T-helper 9 cell (primary cell): Measurements from ENCODE around the gene KCNJ12.
"Not testable (repeated sequence)": the region's sequence is repeated elsewhere in the genome, so short reads cannot be mapped to it uniquely, and the experiment has no call there.

ENCODE experiments used
- DNase-seq: peaks from one replicate; pipeline ENCODE4 v3.0.0-alpha.2; 2020
- total RNA-seq, 2 donors: gene quantifications; one replicate each; lab custom pipeline; 2026; lab: John Stamatoyannopoulos, UW

KCNJ12 gene
- 0 to 0.07 reads per million in 2 donors for total RNA-seq

- DNase-seq, result no peak
Observed at GRCh38 chr17:21376081-21376758, at the start of gene KCNJ12. TSS of gene KCNJ12 (plus strand) at chr17:21376357. CDS start at chr17:21415343, 38,986 bp downstream.

- not testable (repeated sequence) for DNase-seq
Observed at GRCh38 chr17:21327921-21328320, 48.2 kb upstream of the KCNJ12 start.

DNA sequence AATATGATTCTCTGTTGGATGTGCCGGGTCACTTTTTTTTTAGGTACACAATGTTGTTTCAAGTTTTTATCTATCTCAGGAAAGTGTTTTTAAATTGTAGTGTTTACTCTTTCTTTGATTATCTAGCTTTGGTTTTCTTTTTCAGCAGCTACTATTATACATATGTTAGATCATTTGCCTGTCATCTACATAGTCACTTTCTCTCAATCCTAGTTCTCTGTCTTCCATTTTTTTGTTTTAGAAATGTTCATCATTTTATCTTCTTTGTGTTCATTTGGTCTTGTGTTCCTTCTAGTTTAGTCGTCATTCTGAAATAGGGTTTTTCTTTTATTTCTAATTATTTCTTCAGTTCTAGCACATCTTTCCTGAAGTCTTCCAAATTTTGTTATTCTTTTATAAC, 47.4 kb upstream of the KCNJ12 start:
- not testable (repeated sequence) for DNase-seq

DNA sequence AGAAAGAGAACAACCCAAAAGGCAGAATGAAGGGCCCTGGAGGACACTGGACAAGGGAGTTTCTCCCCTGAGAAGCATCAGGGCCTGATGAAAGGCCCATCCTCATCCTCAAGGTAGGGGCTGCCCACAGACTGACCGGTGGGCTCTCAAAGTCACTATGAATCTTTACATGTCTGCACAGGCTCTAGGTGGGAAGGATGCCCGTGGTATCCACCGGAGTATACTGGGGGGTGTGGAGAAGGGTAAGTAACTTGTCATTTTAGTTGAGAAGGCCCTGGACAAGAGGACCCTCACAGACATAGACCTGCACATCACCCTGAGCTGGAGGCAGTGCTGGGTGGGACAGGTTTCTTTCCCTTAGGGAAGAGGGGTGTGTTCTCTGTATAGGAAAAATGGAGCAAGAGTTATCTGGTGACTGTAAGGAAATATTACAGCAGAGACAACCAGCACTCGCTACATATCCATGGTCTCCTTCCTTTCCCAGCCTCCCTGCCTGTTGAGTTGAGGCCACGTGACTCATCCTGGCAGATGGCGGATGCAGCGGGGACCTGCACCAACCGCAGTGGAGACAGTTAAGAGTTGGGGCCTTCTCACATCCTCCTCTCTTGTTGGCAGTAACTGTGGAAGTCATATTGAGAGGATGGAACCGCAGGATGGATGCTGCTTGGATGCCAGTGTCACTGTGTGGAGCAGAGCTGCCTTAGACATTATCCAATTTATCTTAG, 45.6 kb upstream of the KCNJ12 start:
- no peak for DNase-seq

DNA sequence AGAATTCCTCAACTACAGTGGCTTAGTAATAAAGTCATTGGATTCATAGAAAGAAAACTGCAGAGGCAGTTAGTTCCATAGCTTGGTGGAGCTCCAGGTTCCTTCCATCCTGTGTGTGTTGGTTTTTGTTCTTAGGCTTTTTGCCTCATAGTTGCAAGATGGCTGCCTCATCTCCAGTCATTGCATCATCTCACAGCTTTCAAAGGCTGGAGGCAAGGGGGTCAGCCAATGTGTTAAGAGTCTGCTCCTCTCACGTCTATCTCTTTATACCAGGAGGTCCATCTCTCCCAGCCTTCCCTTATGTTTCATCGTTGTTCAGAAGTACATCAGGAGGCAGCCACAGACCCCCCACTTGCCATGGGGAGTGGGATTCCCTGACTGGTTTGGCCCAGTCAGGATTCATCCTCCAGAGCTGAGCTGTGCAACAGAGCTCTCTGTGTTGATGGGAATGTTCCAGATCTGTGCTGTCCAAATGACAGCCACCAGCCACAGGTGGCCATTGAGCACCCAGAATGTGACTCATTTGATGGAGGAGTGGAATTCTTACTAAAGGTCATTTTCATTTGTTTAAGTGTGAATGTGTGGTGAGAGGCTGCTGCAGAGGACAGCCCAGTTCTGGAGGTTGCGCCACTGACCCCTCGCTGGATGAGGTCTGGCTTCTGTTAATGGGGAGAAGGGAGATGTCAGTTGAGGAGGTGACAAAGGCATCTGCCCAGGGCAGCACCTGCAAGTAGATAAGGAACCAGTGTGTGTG, 39.4 kb upstream of the KCNJ12 start:
- not testable (repeated sequence) for DNase-seq

GRCh38 chr17:21337981-21338625, 38.1 kb upstream of the KCNJ12 start:
- DNase-seq, result not testable (repeated sequence)

DNA sequence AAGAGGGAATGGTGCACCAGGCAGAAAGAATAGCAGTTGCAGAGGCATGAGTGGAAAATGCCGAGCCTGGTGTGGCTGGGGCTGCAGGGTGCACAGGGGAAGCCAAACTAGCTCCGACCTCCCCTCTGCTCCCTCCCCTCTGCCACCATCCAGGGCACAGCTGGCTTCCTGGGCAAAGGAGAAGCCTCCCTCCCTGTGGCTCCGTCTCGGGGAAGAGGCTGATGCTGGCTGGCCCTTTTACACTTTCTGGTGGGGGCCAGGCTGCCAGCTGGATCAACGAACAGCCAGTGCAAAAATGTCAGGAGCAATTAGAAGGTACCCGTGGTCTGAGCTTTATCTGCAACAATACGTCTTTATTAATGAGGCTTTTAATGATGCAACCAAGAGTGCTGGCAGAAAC, 37.1 kb upstream of the KCNJ12 start:
- DNase-seq, result no peak

GRCh38 chr17:21339571-21339970, 36.6 kb upstream of the KCNJ12 start:
- DNase-seq, result not testable (repeated sequence)

GRCh38 chr17:21340407-21340806, 35.8 kb upstream of the KCNJ12 start:
- DNase-seq, result not testable (repeated sequence)

DNA sequence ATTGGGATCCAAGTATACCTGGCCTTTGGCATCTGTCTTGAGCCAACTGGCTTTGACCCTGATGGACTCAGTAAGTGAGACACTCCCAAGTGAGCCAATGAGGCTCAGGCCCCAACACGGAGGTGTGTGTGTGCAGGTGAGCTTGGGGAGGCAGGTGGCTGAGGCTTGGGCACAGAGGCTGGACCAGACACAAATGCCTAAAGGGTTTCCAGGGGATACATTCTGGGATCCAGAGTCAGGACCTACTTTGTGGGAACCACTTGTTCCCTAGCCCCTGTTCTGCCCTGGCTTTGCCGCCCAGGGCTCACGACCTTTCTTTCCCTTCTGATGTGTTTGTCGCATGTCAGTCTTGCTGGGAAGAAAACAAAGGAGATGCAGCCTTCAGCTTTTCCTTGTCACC, 34.9 kb upstream of the KCNJ12 start:
- not testable (repeated sequence) for DNase-seq

- not testable (repeated sequence) for DNase-seq
Observed at GRCh38 chr17:21341925-21342540, 34.1 kb upstream of the KCNJ12 start.

DNA sequence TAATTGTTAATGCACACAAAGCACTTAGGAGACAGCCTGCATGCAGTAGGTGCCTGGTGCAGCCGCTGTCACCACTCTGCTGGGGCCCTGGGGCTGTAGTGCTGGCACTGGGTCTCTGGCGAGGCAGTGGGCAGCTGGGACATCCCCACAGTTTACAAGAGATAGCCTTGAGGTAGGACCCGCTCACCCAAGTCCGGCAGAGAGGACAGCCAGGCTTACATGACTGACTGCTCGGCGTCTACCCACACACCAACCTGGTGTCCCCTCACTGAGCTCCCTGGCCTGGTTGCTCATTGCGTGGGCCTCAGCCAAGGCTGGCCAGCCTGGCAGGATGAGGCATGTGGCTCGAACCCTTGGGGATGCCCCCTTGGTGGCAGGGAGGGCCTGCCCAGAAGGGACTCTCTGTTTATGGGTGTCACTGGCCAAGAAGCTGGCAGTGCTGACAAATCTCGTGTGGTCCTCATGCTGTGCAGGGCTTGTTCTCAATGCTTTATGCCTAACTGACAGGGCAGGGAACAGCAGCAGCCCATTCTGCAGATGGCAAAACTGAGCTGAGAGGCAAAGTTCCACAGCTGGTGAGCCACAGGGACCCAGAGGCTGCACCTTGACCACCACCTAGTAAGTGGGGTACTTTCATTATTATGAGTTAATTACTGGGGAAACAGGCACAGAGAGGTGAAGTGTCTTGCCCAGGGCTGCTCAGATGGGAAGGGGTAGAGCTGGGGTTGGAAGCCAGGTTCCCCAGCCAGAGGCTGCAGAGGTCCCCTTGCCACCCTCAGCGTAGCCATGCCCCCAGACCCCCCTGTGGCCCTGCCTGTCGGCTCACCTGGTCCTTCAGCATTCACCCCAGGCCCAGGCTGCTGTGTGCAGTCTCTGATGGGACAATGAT, 32.9 kb upstream of the KCNJ12 start:
- not testable (repeated sequence) for DNase-seq

DNA sequence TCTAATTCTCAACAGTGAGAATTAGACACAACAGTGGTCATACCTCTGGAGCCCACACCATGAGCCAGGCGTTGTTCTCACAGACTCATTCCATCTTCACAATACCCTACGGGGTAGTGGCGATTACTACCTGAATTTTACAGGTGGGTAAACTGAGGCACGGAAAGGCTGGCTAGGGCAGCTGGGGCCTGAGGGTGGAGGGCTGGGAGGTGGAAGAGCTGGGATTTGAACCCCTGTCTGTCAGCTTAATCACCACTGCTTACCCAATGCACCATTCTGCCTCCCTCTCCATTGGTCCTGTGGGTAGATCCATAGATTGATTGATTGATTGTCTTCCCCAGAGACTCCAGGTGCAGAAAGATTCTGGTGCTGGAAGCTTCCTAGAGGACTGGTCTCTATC, 31.4 kb upstream of the KCNJ12 start:
- not testable (repeated sequence) for DNase-seq

DNA sequence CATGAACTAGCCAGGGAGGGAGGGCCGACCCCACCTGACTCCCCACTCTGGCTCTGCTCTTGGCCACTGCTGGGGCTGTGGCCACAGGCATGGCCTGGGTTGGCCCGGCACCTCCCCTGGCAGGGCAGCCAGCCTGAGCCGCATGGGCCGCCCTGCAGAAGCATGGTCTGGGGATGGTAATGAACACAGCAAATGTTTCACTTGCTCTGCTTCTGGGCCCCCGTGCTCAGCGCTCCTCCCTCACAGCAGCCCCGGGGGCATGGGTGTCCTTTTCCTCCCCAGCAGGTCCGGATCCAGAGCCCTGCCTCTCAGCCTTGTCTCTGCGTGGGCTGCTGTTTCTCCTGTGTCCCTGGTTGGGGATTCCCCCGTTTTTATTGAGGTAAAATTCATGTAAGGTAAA, 30.9 kb upstream of the KCNJ12 start:
- DNase-seq, result no peak

DNA sequence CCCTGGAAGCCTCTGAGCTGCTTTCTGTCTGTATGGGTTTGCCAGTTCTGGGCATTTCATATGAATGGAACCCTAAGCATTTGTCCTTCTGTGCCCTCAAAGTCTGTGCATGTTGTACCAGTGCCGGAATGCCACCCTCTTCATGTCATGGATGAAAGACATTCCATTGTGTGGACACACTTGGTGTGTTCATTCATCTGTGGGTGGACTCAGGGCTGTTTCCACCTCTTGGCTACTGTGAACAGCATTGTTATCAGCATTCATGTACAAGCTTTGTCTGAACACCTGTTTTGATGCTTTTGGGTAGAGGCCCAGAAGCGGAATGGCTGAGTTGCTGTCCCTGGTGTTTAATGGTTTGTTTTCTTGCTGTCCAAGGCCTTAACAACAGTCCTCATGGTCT, 30.1 kb upstream of the KCNJ12 start:
- not testable (repeated sequence) for DNase-seq

- not testable (repeated sequence) for DNase-seq
Observed at GRCh38 chr17:21346651-21347250, 29.4 kb upstream of the KCNJ12 start.

DNA sequence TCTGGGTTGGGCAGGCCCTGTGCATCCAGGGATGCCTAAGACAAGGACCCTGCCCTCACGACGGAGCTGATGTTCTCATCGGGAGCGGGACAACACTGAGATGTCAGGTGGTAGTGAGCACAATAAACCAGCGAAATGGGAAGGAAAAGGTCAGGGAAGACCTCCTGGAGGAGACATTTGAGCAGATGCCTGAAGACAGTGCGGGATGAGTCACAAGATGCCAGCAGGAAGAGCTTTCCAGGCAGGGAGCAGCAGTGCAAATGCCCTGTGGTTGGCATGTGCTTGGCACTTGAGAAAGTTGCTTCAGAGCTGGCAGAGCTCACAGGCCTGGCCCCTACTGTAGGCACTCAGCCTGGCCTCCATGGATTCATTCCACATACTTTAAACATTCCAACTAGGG, 28.5 kb upstream of the KCNJ12 start:
- DNase-seq, result not testable (repeated sequence)

- DNase-seq, result not testable (repeated sequence)
Observed at GRCh38 chr17:21348081-21348925, 27.9 kb upstream of the KCNJ12 start.

GRCh38 chr17:21348926-21349261, 27.3 kb upstream of the KCNJ12 start:
- not testable (repeated sequence) for DNase-seq
